ENCODE measurements around the gene RRAD. TPM values are rescaled to one million over a fixed set of nuclear protein-coding genes. Genes with fewer than 3 reads are reported as not detected.

Gene RRAD
- total RNA-seq, 1 experiment from 2014 or later, result 2.8 TPM

GRCh38 chr16:66944054-66944441 lies 18.7 kb upstream of the RRAD start:
- no peak overlapping the region for H2AFZ ChIP-seq (ENCODE audit: low read length)
- H4K20me1 ChIP-seq (ENCODE audit: low read length), result no peaks in the 10 kb centered on the region
- H3K4me2 ChIP-seq (ENCODE audit: low read length), result no peak overlapping the region
- ChIA-PET CTCF (no interaction called here), POLR2A (ENCODE audit: unreplicated experiment) (no interaction called here)
- no peak overlapping the region for H3K9ac ChIP-seq (ENCODE audit: low read length)
- H3K27ac ChIP-seq (ENCODE audit: low read length), result no peak overlapping the region
- no peaks in the 10 kb centered on the region for H3K36me3 ChIP-seq (ENCODE audit: low read depth, low read length)
- H3K9me3 ChIP-seq (ENCODE audit: low read length), result no peaks in the 10 kb centered on the region
- intact Hi-C loops (cut with micrococcal nuclease), result no loop called here
- BruUV-seq (replicated peaks), result no TSS peak
- DNase-seq, result no peak
- peaks cover 4% of the 10 kb centered on the region; the same call in 1 of the 2 replicates for H3K4me1 ChIP-seq (ENCODE audit: insufficient read depth, low read length)
- no peak for ATAC-seq
- no peak overlapping the region for H3K4me3 ChIP-seq (ENCODE audit: low read length)
- TF ChIP-seq EZH2 (IDR thresholded peaks at IDR 0.05; ENCODE audit: low read length, unreplicated experiment), result no peak
- no peak for TF ChIP-seq EZH2phosphoT487 (IDR thresholded peaks at IDR 0.05; ENCODE audit: borderline replicate concordance, low read length)
- no peaks in the 10 kb centered on the region for H3F3A ChIP-seq (ENCODE audit: low read length, unreplicated experiment)
- H3K79me2 ChIP-seq (ENCODE audit: low read length), result no peaks in the 10 kb centered on the region
- no peaks in the 10 kb centered on the region for H3K27me3 ChIP-seq (ENCODE audit: low read length)
- no peaks in the 10 kb centered on the region for H3K9me2 ChIP-seq (replicated peaks; ENCODE audit: low read length)

- Histone ChIP-seq H3K9me2 (replicated peaks; ENCODE audit: low read length) (no peaks in the 10 kb centered on the region), H2AFZ (ENCODE audit: low read length) (no peak overlapping the region), H4K20me1 (ENCODE audit: low read length) (no peaks in the 10 kb centered on the region), H3K4me2 (ENCODE audit: low read length) (no peak overlapping the region), H3K4me1 (ENCODE audit: insufficient read depth, low read length) (peaks cover 4% of the 10 kb centered on the region; the same call in 1 of the 2 replicates), H3K9me3 (ENCODE audit: low read length) (no peaks in the 10 kb centered on the region), H3K27me3 (ENCODE audit: low read length) (no peaks in the 10 kb centered on the region), H3K36me3 (ENCODE audit: low read depth, low read length) (no peaks in the 10 kb centered on the region), H3K4me3 (ENCODE audit: low read length) (no peak overlapping the region), H3K79me2 (ENCODE audit: low read length) (no peaks in the 10 kb centered on the region), H3K27ac (ENCODE audit: low read length) (no peak overlapping the region), H3K9ac (ENCODE audit: low read length) (no peak overlapping the region), H3F3A (ENCODE audit: low read length, unreplicated experiment) (no peaks in the 10 kb centered on the region)
- TF ChIP-seq EZH2 (IDR thresholded peaks at IDR 0.05; ENCODE audit: low read length, unreplicated experiment) (no peak), EZH2phosphoT487 (IDR thresholded peaks at IDR 0.05; ENCODE audit: borderline replicate concordance, low read length) (no peak)
- TF ChIP-seq, protein P1, sequence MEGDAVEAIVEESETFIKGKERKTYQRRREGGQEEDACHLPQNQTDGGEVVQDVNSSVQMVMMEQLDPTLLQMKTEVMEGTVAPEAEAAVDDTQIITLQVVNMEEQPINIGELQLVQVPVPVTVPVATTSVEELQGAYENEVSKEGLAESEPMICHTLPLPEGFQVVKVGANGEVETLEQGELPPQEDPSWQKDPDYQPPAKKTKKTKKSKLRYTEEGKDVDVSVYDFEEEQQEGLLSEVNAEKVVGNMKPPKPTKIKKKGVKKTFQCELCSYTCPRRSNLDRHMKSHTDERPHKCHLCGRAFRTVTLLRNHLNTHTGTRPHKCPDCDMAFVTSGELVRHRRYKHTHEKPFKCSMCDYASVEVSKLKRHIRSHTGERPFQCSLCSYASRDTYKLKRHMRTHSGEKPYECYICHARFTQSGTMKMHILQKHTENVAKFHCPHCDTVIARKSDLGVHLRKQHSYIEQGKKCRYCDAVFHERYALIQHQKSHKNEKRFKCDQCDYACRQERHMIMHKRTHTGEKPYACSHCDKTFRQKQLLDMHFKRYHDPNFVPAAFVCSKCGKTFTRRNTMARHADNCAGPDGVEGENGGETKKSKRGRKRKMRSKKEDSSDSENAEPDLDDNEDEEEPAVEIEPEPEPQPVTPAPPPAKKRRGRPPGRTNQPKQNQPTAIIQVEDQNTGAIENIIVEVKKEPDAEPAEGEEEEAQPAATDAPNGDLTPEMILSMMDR (conservative IDR thresholded peaks at IDR 0.05; ENCODE audit: low read depth, low read length), result no peak
- DNase-seq, result no peak
- POLR2A ChIA-PET (ENCODE audit: unreplicated experiment), result no interaction called here
- CTCF ChIA-PET, result no interaction called here
- BruUV-seq (replicated peaks), result no TSS peak
- no peak for ATAC-seq
- intact Hi-C loops (cut with micrococcal nuclease), result no loop called here
These were observed 18.2 kb upstream of the RRAD start for GRCh38 chr16:66943426-66944053.

- CTCF ChIA-PET, result no interaction called here
- ATAC-seq, result no peak
- no peak overlapping the region for H2AFZ ChIP-seq (ENCODE audit: low read length)
These were observed 17.6 kb upstream of the RRAD start for GRCh38 chr16:66942981-66943380.

More at GRCh38 chr16:66942981-66943380, 17.6 kb upstream of the RRAD start:
- Histone ChIP-seq H4K20me1 (ENCODE audit: low read length) (no peaks in the 10 kb centered on the region), H3K36me3 (ENCODE audit: low read depth, low read length) (no peaks in the 10 kb centered on the region), H3K27ac (ENCODE audit: low read length) (no peak overlapping the region), H3K4me3 (ENCODE audit: low read length) (no peak overlapping the region), H3K79me2 (ENCODE audit: low read length) (no peaks in the 10 kb centered on the region), H3K9me2 (replicated peaks; ENCODE audit: low read length) (no peaks in the 10 kb centered on the region), H3K27me3 (ENCODE audit: low read length) (no peaks in the 10 kb centered on the region), H3K4me1 (ENCODE audit: insufficient read depth, low read length) (peaks cover 4% of the 10 kb centered on the region; the same call in 1 of the 2 replicates), H3K4me2 (ENCODE audit: low read length) (no peak overlapping the region), H3K9ac (ENCODE audit: low read length) (no peak overlapping the region), H3F3A (ENCODE audit: low read length, unreplicated experiment) (no peaks in the 10 kb centered on the region), H3K9me3 (ENCODE audit: low read length) (no peaks in the 10 kb centered on the region)
- POLR2A ChIA-PET (ENCODE audit: unreplicated experiment), result no interaction called here
- no peak for DNase-seq
- BruUV-seq (replicated peaks), result no TSS peak
- no peak for TF ChIP-seq EZH2 (IDR thresholded peaks at IDR 0.05; ENCODE audit: low read length, unreplicated experiment)
- TF ChIP-seq, protein P1 (conservative IDR thresholded peaks at IDR 0.05; ENCODE audit: low read depth, low read length), result no peak
- no peak for TF ChIP-seq EZH2phosphoT487 (IDR thresholded peaks at IDR 0.05; ENCODE audit: borderline replicate concordance, low read length)
- intact Hi-C loops (cut with micrococcal nuclease), result no loop called here
